Activated T-cell treated with anti-CD3 and anti-CD28 coated beads for 4 hours (primary cell): ENCODE data around the gene SRCAP.

Experiments
- DNase-seq: peaks from one replicate; pipeline ENCODE4 v3.0.0-alpha.2; 2020

The SRCAP gene

GRCh38 chr16:30778549-30779244 lies 79.7 kb downstream of the SRCAP start:
- no peak for DNase-seq

DNA sequence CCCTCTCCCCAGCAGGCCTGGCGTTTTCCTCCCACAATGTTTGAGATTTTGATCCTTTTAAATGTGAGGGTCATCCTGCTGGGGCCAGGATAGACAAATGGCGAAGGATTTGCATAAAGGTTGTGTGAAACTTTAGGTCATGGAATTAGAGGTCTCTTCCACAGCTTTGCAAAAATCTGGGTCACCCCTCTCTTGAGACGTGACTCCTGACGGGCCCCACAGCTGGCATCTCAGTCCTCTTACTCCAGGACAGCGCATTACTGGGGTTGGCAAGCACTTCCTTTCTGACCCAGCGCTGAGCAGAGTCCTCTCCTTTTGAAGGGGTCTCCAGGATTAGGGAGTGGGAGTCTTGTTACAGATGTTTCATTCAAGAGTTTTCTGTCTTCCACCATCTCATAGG lies 80.6 kb downstream of the SRCAP start:
- no peak for DNase-seq

DNA sequence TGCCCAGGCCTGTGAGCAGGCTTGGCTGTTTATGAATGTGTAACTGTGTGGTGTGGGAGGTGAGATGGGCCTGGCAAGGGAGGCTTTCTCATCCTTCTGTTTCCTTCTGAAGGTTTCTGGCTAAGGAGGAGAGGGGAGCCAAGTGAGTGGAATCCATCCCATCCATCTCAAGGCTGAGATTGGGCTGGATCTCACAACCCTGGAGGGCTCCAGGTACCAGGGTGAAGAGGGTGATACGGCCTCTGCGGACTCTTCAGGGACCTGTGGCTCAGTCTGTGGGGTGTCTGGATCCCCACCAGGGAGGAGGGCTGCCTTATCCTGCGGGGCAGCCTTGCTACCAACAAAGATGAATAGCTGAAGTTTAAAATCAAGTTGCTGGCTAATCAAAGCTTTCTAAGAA lies 81.0 kb downstream of the SRCAP start:
- DNase-seq, result no peak

GRCh38 chr16:30780549-30780948 lies 81.6 kb downstream of the SRCAP start:
- no peak for DNase-seq

- DNase-seq, result no peak
These were observed 83.7 kb downstream of the SRCAP start for GRCh38 chr16:30782486-30783279.

DNA sequence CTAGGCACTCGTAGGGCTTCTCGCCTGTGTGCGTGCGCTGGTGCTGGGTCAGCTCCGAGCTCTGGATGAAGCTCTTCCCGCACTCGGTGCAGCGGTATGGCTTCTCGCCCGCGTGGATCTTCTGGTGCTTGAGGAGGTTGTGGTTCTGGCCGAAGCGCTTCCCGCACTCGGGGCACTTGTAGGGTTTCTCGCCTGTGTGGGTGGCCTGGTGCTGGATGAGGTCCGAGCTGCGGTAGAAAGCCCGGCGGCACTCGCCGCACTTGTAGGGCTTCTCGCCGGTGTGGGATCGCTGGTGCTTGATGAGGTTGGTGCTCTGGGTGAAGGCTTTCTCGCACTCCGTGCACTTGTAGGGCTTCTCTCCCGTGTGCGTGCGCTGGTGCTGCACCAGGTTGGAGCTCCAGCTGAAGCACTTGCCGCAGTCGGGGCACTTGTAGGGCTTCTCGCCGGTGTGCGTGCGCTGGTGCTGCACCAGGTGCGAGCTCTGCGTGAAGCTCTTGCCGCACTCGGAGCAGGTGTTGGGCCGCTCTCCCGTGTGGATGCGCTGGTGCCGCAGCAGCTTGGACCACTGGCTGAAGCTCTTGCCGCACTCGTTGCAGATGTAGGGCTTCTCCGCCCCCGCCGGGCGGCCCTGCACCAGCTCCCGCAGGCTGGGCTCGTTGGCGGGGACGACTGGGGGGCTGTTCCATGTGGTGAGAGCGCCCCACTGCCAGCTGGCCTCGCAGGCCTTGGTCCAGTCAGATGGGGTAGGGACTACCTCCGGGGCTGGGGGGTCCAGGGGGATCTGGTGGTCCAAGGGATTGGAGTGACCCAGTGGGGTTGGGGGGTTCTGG lies 84.5 kb downstream of the SRCAP start:
- DNase-seq, result no peak

- no peak for DNase-seq
These were observed 85.2 kb downstream of the SRCAP start for GRCh38 chr16:30784215-30784614.

DNA sequence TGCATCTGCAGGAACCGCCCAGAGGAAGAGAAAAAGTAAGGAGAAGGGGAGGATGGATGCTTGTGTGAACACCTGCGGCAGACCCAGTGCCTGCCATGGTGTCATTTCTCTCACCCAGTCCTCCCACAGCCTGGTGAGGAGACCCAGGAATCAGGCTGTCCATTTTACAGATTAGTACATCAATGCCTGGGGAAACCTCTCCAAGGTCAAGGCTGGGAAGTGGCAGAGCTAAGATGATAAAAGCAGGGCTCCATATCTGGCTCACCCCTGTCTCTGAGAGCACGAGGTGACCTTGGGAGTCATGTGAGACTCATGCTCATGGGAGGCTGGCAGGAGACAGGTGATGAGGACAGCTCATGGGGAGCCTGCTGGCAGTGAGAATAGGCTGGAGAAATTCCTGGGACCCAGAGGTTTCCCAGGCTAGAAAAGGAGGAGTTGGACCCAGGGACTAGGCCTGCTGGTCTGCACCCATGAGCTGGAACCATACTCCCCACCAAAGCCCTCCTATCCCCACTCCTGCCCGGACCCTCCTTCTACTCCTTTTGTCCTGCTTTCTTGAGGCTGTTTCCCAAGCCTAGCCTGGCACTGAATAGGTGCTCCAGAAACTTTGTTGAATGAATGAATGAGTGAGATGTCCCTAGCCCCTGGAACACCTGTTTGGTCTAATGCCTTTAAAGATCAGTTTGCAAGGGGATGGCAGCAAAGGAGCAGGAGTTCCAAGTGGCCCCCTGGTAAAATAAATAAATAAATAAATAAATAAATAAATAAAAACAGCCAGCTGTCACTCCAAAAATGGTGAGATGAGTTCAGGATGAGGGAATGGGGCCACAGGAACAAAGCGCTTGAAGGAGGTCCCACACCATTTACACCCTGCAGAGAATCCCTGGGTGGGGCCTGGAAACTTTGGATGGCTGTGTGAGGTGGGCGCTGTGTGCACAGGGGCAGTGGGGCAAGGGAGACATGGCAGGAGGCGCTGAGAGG lies 86.4 kb downstream of the SRCAP start:
- no peak for DNase-seq

GRCh38 chr16:30786115-30786935 lies 87.4 kb downstream of the SRCAP start:
- no peak for DNase-seq

DNA sequence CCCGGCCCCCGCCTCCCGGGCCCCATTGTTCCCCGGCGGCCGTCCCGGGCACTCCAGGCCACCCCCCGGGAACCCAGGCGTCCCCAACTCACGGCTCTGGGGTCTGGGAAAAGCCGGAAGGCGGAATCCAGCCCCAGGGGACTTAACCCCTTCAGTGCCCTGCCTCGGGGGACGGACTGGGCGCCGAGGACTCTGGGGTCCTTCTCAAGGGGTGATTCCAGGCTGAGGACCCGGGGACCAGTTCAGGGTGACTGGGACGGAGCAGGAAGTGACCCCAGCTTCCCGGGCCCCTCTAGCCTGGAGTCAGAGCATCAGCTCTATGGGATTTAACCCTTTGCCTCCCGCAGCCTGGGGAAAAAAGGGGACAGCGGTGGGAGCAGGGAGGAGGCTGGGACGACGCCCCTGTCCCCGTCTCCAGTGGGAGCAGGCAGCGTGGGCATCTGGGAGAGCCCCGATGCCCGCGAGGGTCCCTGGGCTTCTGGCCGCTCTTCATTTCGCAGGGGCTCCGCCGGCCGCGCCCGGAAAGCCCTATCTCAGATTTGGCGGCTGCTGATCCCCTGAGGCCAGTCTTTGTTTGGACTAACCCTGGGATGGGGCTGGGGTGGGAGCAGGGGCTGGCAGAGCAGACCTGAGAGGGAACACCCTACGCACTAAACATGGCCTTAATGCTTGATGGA lies 88.1 kb downstream of the SRCAP start, which contains the start of gene ZNF629:
TSS of gene ZNF629 (minus strand) at position 270 of the 677 bp plus-strand sequence. CDS start 2,723 bp downstream, outside the sequence.
- DNase-seq, result no peak

DNA sequence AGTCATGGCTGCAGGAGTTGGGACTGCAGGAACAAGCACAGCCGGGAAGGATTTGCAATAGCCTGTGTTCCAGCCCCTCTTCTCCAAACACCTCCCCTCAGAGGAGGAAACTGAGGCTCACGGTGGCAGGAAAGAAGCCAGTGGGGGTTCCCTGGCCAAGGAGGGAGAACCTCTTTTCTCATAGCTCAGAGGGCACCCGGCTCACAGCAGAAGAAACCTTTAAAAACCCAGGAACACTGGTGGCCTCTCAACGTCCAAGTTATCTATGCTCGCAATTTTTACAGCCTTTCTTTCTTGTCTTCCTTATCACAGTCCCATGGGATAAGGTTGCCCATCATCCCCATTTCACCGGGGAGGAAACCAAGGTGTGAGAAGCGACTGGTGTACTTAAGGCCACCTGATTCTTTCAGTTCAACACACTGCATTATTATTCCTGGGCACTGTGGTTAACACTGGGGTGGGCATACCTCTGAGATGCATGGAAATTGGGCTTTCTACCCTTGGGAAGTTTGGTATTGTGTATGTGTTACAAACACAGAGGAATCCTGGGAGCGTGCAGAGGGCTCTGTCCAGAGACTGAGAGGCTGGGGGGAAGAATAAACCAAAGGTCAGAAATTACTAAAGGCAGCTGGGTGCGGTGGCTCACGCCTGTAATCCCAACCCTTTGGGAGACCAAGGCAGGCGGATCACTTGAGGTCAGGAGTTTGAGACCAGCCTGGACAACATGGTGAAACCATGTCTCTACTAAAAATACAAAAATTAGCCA lies 88.8 kb downstream of the SRCAP start:
- DNase-seq, result no peak
